Neural cell (in vitro differentiated cells): ENCODE results near the gene RAB3IL1.

Experiments used
- CTCF ChIP-seq: fragments of 450-650 bp; IDR thresholded peaks from 2 replicates; pipeline ENCODE4 v1.5.1; 2014; ENCODE audit warnings: antibody characterized with exemption, mild to moderate bottlenecking, moderate library complexity; ENCODE audit not compliant: poor library complexity, severe bottlenecking
- EP300 ChIP-seq: fragments of 450-650 bp; conservative IDR thresholded peaks from 2 replicates; pipeline ENCODE4 v1.6.1; 2014; ENCODE audit warnings: antibody characterized with exemption, mild to moderate bottlenecking, moderate library complexity; ENCODE audit not compliant: poor library complexity, severe bottlenecking
- EZH2 ChIP-seq: fragments of 200-600, 300-800 bp; shearing (Covaris generic), sonication (generic); IDR thresholded peaks from 2 replicates; pipeline ENCODE4 v1.6.1; 2014; ENCODE audit warnings: antibody characterized with exemption, low read length, borderline replicate concordance, mild to moderate bottlenecking; ENCODE audit not compliant: insufficient read depth, poor library complexity, severe bottlenecking
- MXI1 ChIP-seq: fragments of 450-650 bp; conservative IDR thresholded peaks from 2 replicates; pipeline ENCODE4 v1.6.1; 2014; ENCODE audit warnings: antibody characterized with exemption, mild to moderate bottlenecking; ENCODE audit not compliant: poor library complexity, severe bottlenecking
- POLR2AphosphoS5 ChIP-seq: IDR thresholded peaks from 2 replicates; pipeline ENCODE4 v1.6.1; 2012
- RAD21 ChIP-seq: fragments of 450-650 bp; conservative IDR thresholded peaks from 2 replicates; pipeline ENCODE4 v1.6.1; 2014; ENCODE audit warnings: antibody characterized with exemption, mild to moderate bottlenecking, moderate library complexity
- REST ChIP-seq: IDR thresholded peaks from 2 replicates; pipeline ENCODE4 v1.6.1; 2012; ENCODE audit warnings: borderline replicate concordance
- SMC3 ChIP-seq: fragments of 450-650 bp; conservative IDR thresholded peaks from 2 replicates; pipeline ENCODE4 v1.6.1; 2014; ENCODE audit warnings: antibody characterized with exemption, mild to moderate bottlenecking, moderate library complexity; ENCODE audit not compliant: poor library complexity
- TAF1 ChIP-seq: IDR thresholded peaks from 2 replicates; pipeline ENCODE4 v1.6.1; 2012; ENCODE audit warnings: low read depth

GRCh38 chr11:61892085-61892370 is 25.3 kb downstream of the RAB3IL1 start:
- TF ChIP-seq RAD21 (no peak), CTCF (peak; percentile 11), POLR2AphosphoS5 (no peak), MXI1 (no peak), EP300 (no peak), EZH2 (no peak), TAF1 (no peak), REST (no peak), SMC3 (no peak)
